Esophagus muscularis mucosa (tissue), 4 donors: Measurements from ENCODE around the gene BTD. TPM values are rescaled to one million over a fixed set of nuclear protein-coding genes. Genes with fewer than 3 reads are reported as not detected.

Experiments
- DNase-seq: peaks from one replicate; pipeline ENCODE4 v3.0.0-alpha.2; 2017; ENCODE audit errors: extremely low spot score
- H3K27ac ChIP-seq, 4 donors: fragments of 200-600 bp; sonication (generic); replicated peaks in 1 of 4; 1 replicate in 3 of 4; 2 replicates in 1 of 4; pipeline ENCODE4 v1.5.1; 2016 to 2019; ENCODE audit warnings: mild to moderate bottlenecking in 1 of 4
- H3K27me3 ChIP-seq, 4 donors: fragments of 200-600 bp; sonication (generic); one replicate each; pipeline versions ENCODE4 v1.5.1 to v1.6.0; 2016 to 2019
- H3K36me3 ChIP-seq, 4 donors: fragments of 200-600 bp; sonication (generic); one replicate each; pipeline ENCODE4 v1.5.1; 2016 to 2019
- H3K4me1 ChIP-seq, 4 donors: fragments of 200-600 bp; sonication (generic); one replicate each; pipeline ENCODE4 v1.5.1; 2016 to 2019
- H3K4me3 ChIP-seq, 4 donors: fragments of 200-600 bp; sonication (generic); 1 replicate in 2 of 4; 2 replicates in 2 of 4; pipeline ENCODE4 v1.5.1; 2016 to 2019; ENCODE audit warnings: mild to moderate bottlenecking in 4 of 4, moderate library complexity in 1 of 4
- H3K9me3 ChIP-seq, 4 donors: fragments of 200-600 bp; sonication (generic); 1 replicate in 3 of 4; 2 replicates in 1 of 4; pipeline ENCODE4 v1.5.1; 2016 to 2019
- EP300 ChIP-seq: sonication (generic); formaldehyde crosslinking; IDR thresholded peaks from one replicate; pipeline ENCODE4 v1.6.1; 2017; ENCODE audit warnings: antibody characterized with exemption
- POLR2A ChIP-seq: fragments of 450-650 bp; IDR thresholded peaks from one replicate; pipeline ENCODE4 v1.6.1; 2017; ENCODE audit warnings: antibody characterized with exemption, moderate library complexity, mild to moderate bottlenecking, low read depth
- POLR2AphosphoS5 ChIP-seq, 2 donors: sonication (generic); formaldehyde crosslinking; IDR thresholded peaks; one replicate each; pipeline ENCODE4 v1.6.1; 2017; ENCODE audit warnings: antibody characterized with exemption in 2 of 2
- WGBS: methylation state at CpG from one replicate; pipeline ENCODE4 v1.1.5; 2018; 5-methylcytosine and 5-hydroxymethylcytosine counted together
- intact Hi-C: fragments of 100-400 bp; cut with DNase I; formaldehyde crosslinking; loops from one replicate; pipeline ENCODE4 v1.15.1; 2023
- total RNA-seq, 4 donors: library from RNA; depleted of rRNA; stranded (reverse); fragments of >200 nt; gene quantifications; one replicate each; pipeline versions ENCODE4 v1.1.0 to v1.2.1, GENCODE V29; 2016
- TF ChIP-seq, protein P1 (sequence below), 3 experiments: fragments of 200-600 bp in 2 of 3; fragments of 450-650 bp in 1 of 3; sonication (generic) in 2 of 3; IDR thresholded peaks; one replicate each; pipeline ENCODE4 v1.5.1; 2017 to 2019; ENCODE audit warnings: antibody characterized with exemption in 3 of 3, mild to moderate bottlenecking in 2 of 3, moderate library complexity in 1 of 3

The BTD gene
- total RNA-seq, 4 donors from 2014 or later, result 38.5 to 65.2 (median 41.6) TPM

DNA sequence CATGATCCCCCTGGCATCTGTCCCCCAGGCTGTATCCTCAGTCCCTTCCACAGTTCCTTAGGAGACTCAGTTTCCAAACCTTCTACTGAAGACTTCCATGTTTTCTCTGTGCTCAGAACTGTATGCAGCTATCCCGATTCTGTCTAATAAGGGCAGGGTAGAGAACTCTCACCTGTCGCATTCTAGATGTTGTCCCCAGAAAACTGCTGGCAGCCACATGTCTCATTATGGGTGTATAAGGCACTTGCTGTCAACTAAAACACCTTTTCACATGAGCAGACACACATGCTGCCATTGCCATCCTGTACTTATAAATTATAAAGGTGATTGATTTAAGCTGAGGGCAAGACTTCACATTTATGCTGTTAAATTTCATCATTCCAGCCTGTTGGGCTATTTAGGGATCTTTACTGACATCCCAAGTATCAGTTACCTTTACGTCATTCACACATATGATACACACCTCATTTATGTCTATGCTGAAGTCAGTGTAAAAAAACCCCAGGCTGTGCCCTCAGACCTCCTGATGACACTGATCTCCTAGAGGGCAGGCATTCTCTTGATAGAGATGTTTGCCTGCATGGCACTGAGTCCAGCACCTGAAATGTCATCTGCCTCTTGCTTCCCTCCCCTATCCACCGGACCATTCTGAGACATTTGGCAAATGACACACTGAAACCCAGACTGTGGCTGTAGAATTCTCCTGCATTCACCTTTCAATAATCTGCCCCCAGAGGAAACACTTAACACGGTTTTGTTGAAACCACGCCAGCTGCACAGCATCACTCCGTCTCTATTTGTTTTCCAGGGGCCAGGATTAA, 35.8 kb downstream of the BTD start:
- no peak for DNase-seq
- Histone ChIP-seq H3K36me3 (peaks cover 0 to 5% (median 3%) of the 10 kb centered on the region in 4 donors), H3K9me3 (no peaks in the 10 kb centered on the region), H3K4me1 (peaks cover 21 to 61% (median 46%) of the 10 kb centered on the region in 4 donors), H3K27ac (peak overlapping the region; percentile 35 to 83 (median 77)), H3K27me3 (no peaks in the 10 kb centered on the region), H3K4me3 (no peak overlapping the region)
- TF ChIP-seq POLR2A (no peak), POLR2AphosphoS5 (IDR thresholded peaks at IDR 0.05) (no peak), EP300 (no peak)
- TF ChIP-seq, protein P1, sequence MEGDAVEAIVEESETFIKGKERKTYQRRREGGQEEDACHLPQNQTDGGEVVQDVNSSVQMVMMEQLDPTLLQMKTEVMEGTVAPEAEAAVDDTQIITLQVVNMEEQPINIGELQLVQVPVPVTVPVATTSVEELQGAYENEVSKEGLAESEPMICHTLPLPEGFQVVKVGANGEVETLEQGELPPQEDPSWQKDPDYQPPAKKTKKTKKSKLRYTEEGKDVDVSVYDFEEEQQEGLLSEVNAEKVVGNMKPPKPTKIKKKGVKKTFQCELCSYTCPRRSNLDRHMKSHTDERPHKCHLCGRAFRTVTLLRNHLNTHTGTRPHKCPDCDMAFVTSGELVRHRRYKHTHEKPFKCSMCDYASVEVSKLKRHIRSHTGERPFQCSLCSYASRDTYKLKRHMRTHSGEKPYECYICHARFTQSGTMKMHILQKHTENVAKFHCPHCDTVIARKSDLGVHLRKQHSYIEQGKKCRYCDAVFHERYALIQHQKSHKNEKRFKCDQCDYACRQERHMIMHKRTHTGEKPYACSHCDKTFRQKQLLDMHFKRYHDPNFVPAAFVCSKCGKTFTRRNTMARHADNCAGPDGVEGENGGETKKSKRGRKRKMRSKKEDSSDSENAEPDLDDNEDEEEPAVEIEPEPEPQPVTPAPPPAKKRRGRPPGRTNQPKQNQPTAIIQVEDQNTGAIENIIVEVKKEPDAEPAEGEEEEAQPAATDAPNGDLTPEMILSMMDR (IDR thresholded peaks at IDR 0.05), result no peak
- intact Hi-C loops, result loop anchor here (10.0 kb wide), 1 partner anchor 607 kb away; no protein-coding TSS in a partner anchor
- 73% methylated on average over 7 of the region's 7 CpGs for WGBS

DNA sequence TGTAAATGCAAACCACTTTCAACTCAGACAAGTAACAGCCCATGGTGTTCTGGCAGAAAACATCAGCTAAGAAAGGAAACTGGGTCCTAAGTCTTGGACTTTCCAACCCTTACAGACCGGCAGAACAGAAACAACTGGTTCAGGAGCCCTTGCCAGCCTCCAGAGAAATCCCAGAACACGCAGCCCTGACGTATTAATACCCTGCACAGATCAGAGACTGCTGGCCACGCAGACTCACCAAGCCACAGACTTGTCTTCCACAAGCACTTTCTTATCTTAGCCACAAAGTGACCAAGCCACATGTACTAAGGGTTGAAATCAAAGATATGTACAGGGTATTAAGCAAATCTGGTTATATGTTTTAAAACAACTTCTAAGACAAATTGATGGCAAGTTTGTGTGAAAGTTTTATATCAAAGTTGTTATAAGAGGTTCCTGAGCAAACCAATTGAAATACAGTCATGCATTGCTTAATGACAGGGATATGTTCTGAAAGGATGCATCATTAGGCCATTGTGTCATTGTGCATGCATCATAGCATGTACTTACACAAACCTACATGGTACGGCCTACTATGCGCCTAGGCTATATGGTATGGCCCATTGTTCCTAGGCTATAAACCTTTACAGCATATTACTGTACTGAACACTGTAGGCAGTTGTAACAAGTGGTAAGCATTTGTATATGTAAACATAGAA, 36.8 kb downstream of the BTD start:
- no peak for DNase-seq
- TF ChIP-seq EP300 (no peak), POLR2A (no peak), POLR2AphosphoS5 (IDR thresholded peaks at IDR 0.05) (no peak)
- TF ChIP-seq, protein P1 (IDR thresholded peaks at IDR 0.05), result no peak
- H3K36me3 ChIP-seq, result peaks cover 0 to 9% (median 3%) of the 10 kb centered on the region in 4 donors
- intact Hi-C loops, result loop anchor here (10.0 kb wide), 1 partner anchor 606 kb away; no protein-coding TSS in a partner anchor
- no peak overlapping the region for H3K4me3 ChIP-seq
- H3K9me3 ChIP-seq, result no peaks in the 10 kb centered on the region
- H3K27me3 ChIP-seq, result no peaks in the 10 kb centered on the region
- 73% methylated on average over 6 of the region's 6 CpGs for WGBS
- H3K27ac ChIP-seq, result peak overlapping the region in 2 of 4 donors; percentile 35 to 83
- H3K4me1 ChIP-seq, result peaks cover 21 to 53% (median 42%) of the 10 kb centered on the region in 4 donors

DNA sequence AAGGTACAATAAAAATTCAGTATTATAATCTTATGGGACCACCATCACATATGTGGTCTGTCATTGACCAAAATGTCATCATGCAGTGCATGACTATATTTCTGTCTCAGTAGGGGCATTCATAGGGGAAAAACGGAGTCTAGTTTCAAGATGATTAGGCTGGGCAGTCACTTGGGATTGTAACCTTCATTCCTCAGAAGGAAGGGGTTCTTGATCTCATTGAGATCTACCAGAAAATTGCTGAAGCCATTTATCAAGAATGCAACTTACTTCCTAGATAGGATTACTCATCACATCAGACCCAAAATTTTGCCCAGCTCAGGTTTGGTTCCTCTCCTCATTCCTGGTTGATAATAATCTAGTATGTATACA, 37.3 kb downstream of the BTD start:
- TF ChIP-seq EP300, result no peak
- TF ChIP-seq, protein P1 (IDR thresholded peaks at IDR 0.05), result no peak
- no peak for TF ChIP-seq POLR2A
- TF ChIP-seq POLR2AphosphoS5 (IDR thresholded peaks at IDR 0.05), result no peak
- Histone ChIP-seq H3K36me3 (peaks cover 0 to 9% (median 3%) of the 10 kb centered on the region in 4 donors), H3K4me1 (peaks cover 21 to 47% (median 36%) of the 10 kb centered on the region in 4 donors), H3K27ac (no peak overlapping the region), H3K9me3 (no peaks in the 10 kb centered on the region), H3K4me3 (no peak overlapping the region), H3K27me3 (no peaks in the 10 kb centered on the region)
- intact Hi-C loops, result loop anchor here (10.0 kb wide), 1 partner anchor 606 kb away; no protein-coding TSS in a partner anchor
- WGBS, result 94% methylated on average over 1 of the region's 1 CpG
- DNase-seq, result no peak

DNA sequence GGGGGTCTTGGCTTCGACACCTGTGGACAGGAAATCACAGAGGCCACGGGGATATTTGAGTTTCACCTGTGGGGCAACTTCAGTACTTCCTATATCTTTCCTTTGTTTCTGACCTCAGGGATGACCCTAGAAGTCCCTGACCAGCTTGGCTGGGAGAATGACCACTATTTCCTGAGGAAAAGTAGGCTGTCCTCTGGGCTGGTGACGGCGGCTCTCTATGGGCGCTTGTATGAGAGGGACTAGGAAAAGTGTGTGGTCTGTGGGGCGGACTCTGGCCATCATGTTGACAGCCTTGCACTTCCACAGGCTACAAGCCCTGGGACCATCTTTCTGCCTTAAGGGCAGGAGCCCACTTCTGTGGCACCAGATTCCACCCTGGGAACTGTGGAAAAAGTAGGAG, 43.7 kb downstream of the BTD start:
- intact Hi-C loops, result no loop called here
- no peaks in the 10 kb centered on the region for H3K9me3 ChIP-seq
- peaks cover 24 to 39% (median 37%) of the 10 kb centered on the region in 4 donors for H3K4me1 ChIP-seq
- peak; percentile 85 for DNase-seq
- TF ChIP-seq EP300 (no peak), POLR2AphosphoS5 (IDR thresholded peaks at IDR 0.05) (no peak), POLR2A (no peak)
- TF ChIP-seq, protein P1 (IDR thresholded peaks at IDR 0.05), result no peak
- H3K4me3 ChIP-seq, result no peak overlapping the region
- 83% methylated on average over 6 of the region's 6 CpGs for WGBS
- H3K27ac ChIP-seq, result peak overlapping the region; percentile 76 to 87 (median 81)
- peaks cover 0 to 17% (median 7%) of the 10 kb centered on the region in 4 donors for H3K36me3 ChIP-seq
- no peaks in the 10 kb centered on the region for H3K27me3 ChIP-seq
